ENCODE measurements around the gene SPOCK2. TPM values are rescaled to one million over a fixed set of nuclear protein-coding genes. Genes with fewer than 3 reads are reported as not detected.

Gene SPOCK2
- total and polyA plus RNA-seq, 2 donors (not counting 1 experiment from before 2014, with no cell fraction given): 0.02 to 0.33 TPM

DNA sequence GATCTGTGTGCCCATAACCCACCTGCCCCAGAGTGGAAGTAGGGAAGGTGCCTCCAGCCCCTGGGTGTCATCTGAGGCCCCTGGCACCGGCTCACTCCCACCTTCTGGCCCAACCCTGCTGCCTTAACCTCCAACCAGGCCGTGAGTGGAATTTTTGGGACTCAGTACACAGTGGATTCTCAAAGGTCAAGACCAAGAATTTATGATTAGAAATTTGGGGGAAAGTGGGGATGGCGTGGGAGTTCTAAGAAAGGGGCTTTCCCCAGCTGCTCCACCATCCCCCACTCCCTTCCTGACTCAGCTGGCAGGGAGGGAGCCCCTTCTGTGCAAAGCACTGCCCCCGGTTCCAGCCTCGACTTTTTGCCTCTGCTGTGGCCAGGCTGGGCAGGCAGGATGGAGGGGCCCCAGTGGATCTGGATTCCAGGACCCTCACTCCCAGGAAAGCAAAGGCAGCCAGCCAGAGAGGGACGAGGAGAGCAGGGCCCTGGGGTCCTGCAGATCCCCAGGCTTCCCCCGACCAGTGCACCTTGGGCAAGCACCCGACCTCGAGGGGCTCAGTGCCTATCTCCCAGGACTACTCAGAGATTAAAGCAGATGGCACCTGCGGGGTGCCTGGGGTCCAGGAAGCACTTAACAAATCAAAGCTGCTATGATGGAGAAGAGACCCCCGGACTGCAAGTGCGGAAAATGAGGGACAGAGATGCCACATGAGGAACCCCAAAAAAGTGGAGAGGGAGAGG is 12.8 kb downstream of the SPOCK2 start:
- no peak for DNase-seq (ENCODE audit: low read depth in 2 of 2)

DNA sequence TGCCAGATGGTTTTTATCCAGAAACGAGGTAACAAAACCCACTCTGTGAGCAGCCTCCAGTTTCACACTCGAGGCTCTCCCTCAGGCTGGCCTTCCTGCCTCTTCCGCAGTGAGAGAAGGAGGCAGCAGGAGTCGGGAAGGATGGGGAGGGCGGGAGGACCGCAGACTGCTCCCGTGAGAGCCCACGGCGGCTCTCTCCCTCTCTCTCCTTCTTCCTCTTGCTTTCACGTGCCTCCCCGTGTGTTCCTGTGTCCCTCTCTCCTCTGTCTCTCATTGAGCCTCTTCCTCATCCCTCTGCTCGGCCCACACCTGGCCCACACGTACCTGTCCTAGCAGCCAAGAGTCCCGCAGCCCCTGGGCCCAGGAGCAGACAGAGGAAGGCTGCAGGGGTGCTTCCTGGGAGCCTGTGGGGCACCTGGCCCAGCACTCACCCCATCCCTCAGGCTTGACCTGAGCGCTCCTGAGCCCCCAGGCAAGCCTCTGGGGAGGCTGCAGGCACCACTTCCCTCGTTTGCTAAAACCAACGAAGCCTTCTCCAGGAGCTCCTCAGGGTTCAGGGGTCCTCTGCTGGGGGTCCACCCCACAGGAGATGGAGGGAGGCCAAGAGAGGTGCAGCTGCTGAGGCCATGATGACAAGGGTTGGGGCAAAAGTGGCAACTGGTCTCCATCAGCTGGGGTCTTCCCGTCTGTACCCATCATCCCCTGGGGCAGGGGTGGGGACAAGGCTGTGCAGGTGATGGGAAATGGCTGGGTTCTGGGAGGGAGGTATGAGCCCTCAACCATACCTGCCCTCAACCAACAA is 13.6 kb downstream of the SPOCK2 start:
- no peaks in the 10 kb centered on the region for H3K36me3 ChIP-seq (ENCODE audit: control insufficient read depth, insufficient read depth, low read length)
- no peaks in the 10 kb centered on the region for H4K20me1 ChIP-seq (ENCODE audit: control insufficient read depth, extremely low read depth, insufficient read depth, low read length)
- H3K4me2 ChIP-seq (ENCODE audit: extremely low read depth, insufficient read depth, low read length): no peak overlapping the region
- no peak overlapping the region for H2AFZ ChIP-seq (ENCODE audit: low read length)
- no peak for DNase-seq (ENCODE audit: low read depth in 2 of 2)
- H3K27me3 ChIP-seq (ENCODE audit: control insufficient read depth, insufficient read depth, low read length): peaks cover 2% of the 10 kb centered on the region
- H3K27ac ChIP-seq (ENCODE audit: insufficient read depth, low read length): no peak overlapping the region
- H3K4me1 ChIP-seq (ENCODE audit: control insufficient read depth, extremely low read depth, insufficient read depth, low read length): no peaks in the 10 kb centered on the region
- no peak overlapping the region for H3K9ac ChIP-seq (ENCODE audit: insufficient read depth, low read length)
- H3K9me3 ChIP-seq (ENCODE audit: control insufficient read depth, insufficient read depth, low read depth, low read length): no peaks in the 10 kb centered on the region
- H3K79me2 ChIP-seq (ENCODE audit: control insufficient read depth, insufficient read depth, low read length): no peaks in the 10 kb centered on the region
- TF ChIP-seq CTCF (conservative IDR thresholded peaks at IDR 0.05 in 1 of 2, IDR thresholded peaks at IDR 0.05 in 1 of 2; ENCODE audit: low read depth in 1 of 2, low read length in 2 of 2) (no peak), EZH2 (IDR thresholded peaks at IDR 0.05; ENCODE audit: low read length, missing control alignments) (no peak)
- no peak overlapping the region for H3K4me3 ChIP-seq (replicated peaks in 1 of 4; ENCODE audit: control extremely low read depth in 1 of 4, insufficient read depth in 1 of 4, low read depth in 3 of 4, low read length in 4 of 4)

More for the DNA sequence above, 12.8 kb downstream of the SPOCK2 start:
- TF ChIP-seq EZH2 (IDR thresholded peaks at IDR 0.05; ENCODE audit: low read length, missing control alignments): no peak
- TF ChIP-seq CTCF (conservative IDR thresholded peaks at IDR 0.05 in 1 of 2, IDR thresholded peaks at IDR 0.05 in 1 of 2; ENCODE audit: low read depth in 1 of 2, low read length in 2 of 2): no peak
- Histone ChIP-seq H4K20me1 (ENCODE audit: control insufficient read depth, extremely low read depth, insufficient read depth, low read length) (no peaks in the 10 kb centered on the region), H3K4me3 (replicated peaks in 1 of 4; ENCODE audit: control extremely low read depth in 1 of 4, insufficient read depth in 1 of 4, low read depth in 3 of 4, low read length in 4 of 4) (no peak overlapping the region), H2AFZ (ENCODE audit: low read length) (no peak overlapping the region), H3K9me3 (ENCODE audit: control insufficient read depth, insufficient read depth, low read depth, low read length) (no peaks in the 10 kb centered on the region), H3K27me3 (ENCODE audit: control insufficient read depth, insufficient read depth, low read length) (peaks cover 2% of the 10 kb centered on the region), H3K4me2 (ENCODE audit: extremely low read depth, insufficient read depth, low read length) (no peak overlapping the region), H3K79me2 (ENCODE audit: control insufficient read depth, insufficient read depth, low read length) (no peaks in the 10 kb centered on the region), H3K9ac (ENCODE audit: insufficient read depth, low read length) (no peak overlapping the region), H3K36me3 (ENCODE audit: control insufficient read depth, insufficient read depth, low read length) (no peaks in the 10 kb centered on the region), H3K4me1 (ENCODE audit: control insufficient read depth, extremely low read depth, insufficient read depth, low read length) (no peaks in the 10 kb centered on the region), H3K27ac (ENCODE audit: insufficient read depth, low read length) (no peak overlapping the region)

Measured in fibroblast of lung (primary cell).